Spleen (tissue), 11 donors: Measurements from ENCODE around the gene CFAP221. TPM values are rescaled to one million over a fixed set of nuclear protein-coding genes. Genes with fewer than 3 reads are reported as not detected.
A peak's percentile ranks its signal among the peaks of the same experiment; 100 is the strongest.

Source experiments
- DNase-seq: peaks from one replicate; pipeline ENCODE4 v3.0.0-alpha.2; 2020
- H3K27ac ChIP-seq, 8 donors: fragments of 200-600 bp; sonication (generic) in 7 of 8; 1 replicate in 4 of 8; 2 replicates in 4 of 8; pipeline versions ENCODE4 v1.5.0 to v1.8.0; 2016 to 2021; ENCODE audit warnings: inconsistent platforms in 4 of 8, mild to moderate bottlenecking in 4 of 8, moderate library complexity in 1 of 8
- H3K27me3 ChIP-seq, 7 donors: fragments of 200-600 bp; sonication (generic) in 6 of 7; replicated peaks in 1 of 7; 1 replicate in 4 of 7; 2 replicates in 3 of 7; pipeline versions ENCODE4 v1.5.0 to v1.8.0; 2016 to 2021; ENCODE audit warnings: inconsistent platforms in 3 of 7, mild to moderate bottlenecking in 1 of 7
- H3K36me3 ChIP-seq, 6 donors: fragments of 200-600 bp; sonication (generic) in 5 of 6; 1 replicate in 4 of 6; 2 replicates in 2 of 6; pipeline versions ENCODE4 v1.5.0 to v1.8.0; 2016 to 2021; ENCODE audit warnings: inconsistent platforms in 2 of 6
- H3K4me1 ChIP-seq, 6 donors: fragments of 200-600 bp; sonication (generic) in 5 of 6; 1 replicate in 3 of 6; 2 replicates in 3 of 6; pipeline versions ENCODE4 v1.5.0 to v1.8.0; 2016 to 2021; ENCODE audit warnings: inconsistent platforms in 3 of 6
- H3K4me3 ChIP-seq, 8 donors: fragments of 200-600 bp; sonication (generic) in 7 of 8; 1 replicate in 4 of 8; 2 replicates in 4 of 8; pipeline versions ENCODE4 v1.5.0 to v1.8.0; 2016 to 2021; ENCODE audit warnings: inconsistent platforms in 4 of 8, mild to moderate bottlenecking in 4 of 8, moderate library complexity in 2 of 8
- H3K9me3 ChIP-seq, 8 donors: fragments of 200-600 bp; sonication (generic) in 7 of 8; 1 replicate in 4 of 8; 2 replicates in 4 of 8; pipeline versions ENCODE4 v1.5.0 to v1.8.0; 2016 to 2021; ENCODE audit warnings: inconsistent platforms in 4 of 8
- CTCF ChIP-seq, 11 experiments: fragments of 200-600 bp in 7 of 11; fragments of 450-650 bp in 4 of 11; sonication (generic) in 4 of 11; IDR thresholded peaks in 8 of 11; conservative IDR thresholded peaks in 3 of 11; 1 replicate in 7 of 11; 2 replicates in 4 of 11; pipeline versions ENCODE4 v1.4.0 to v1.8.0; 2016 to 2021; ENCODE audit warnings: antibody characterized with exemption in 11 of 11, inconsistent platforms in 4 of 11, mild to moderate bottlenecking in 1 of 11
- POLR2A ChIP-seq, 3 donors: fragments of 450-650 bp; IDR thresholded peaks; one replicate each; pipeline ENCODE4 v1.5.1; 2017; ENCODE audit warnings: antibody characterized with exemption in 3 of 3, mild to moderate bottlenecking in 1 of 3
- POLR2AphosphoS5 ChIP-seq, 3 donors: sonication (generic); formaldehyde crosslinking; IDR thresholded peaks; one replicate each; pipeline ENCODE4 v1.5.1; 2017; ENCODE audit warnings: antibody characterized with exemption in 3 of 3
- WGBS, 5 donors: extraction: QIAGEN DNeasy Blood & Tissue Kit in 3 of 5; methylation state at CpG; one replicate each; pipeline versions ENCODE4 v1.1.5 to v1.1.7; 2013 to 2018; 5-methylcytosine and 5-hydroxymethylcytosine counted together
- intact Hi-C: fragments of 100-400 bp; cut with DNase I; formaldehyde crosslinking; loops from one replicate; pipeline ENCODE4 v1.15.0; 2023; ENCODE audit warnings: low total_unique reads
- polyA plus RNA-seq, 3 donors: library from polyadenylated mRNA; stranded (reverse); fragments of 200-250 nt; gene quantifications; one replicate each; pipeline ENCODE4 v1.2.1, GENCODE V29; 2013
- total RNA-seq, 7 donors: library from RNA; depleted of rRNA in 3 of 7; stranded (reverse); fragments of >200 nt in 3 of 7; fragmentation: NEBNext Ultra II Directional in 4 of 7; extraction: Animal tissue kit (Norgen Biotek cat#: 25700) in 4 of 7; gene quantifications; one replicate each; pipeline versions ENCODE4 v1.1.0 to v1.2.1, GENCODE V29; 2016 to 2021
- donor health status: healthy with polysubstance abuse.
- donor health status: DM: no; HTN: no; CAD: no; lungs with moderate emphysema.
- donor health status: DM: no; HTN: no; CAD: no.
- donor health status: Bipolar disorder and iron deficiency.
- donor health status: healthy.
- donor health status: DM: no; HTN: no; CAD: no.
- donor health status: DM: yes; HTN: yes; CAD: no.

CFAP221 gene
- total and polyA plus RNA-seq, 10 donors: 0.06 to 1.5 (median 0.55) TPM; not detected in 2

GRCh38 chr2:119679846-119680245, 135.6 kb downstream of the CFAP221 start:
- Histone ChIP-seq H3K27ac (no peak overlapping the region), H3K27me3 (no peaks in the 10 kb centered on the region), H3K4me1 (peaks cover 0 to 22% (median 15%) of the 10 kb centered on the region in 6 donors), H3K36me3 (peaks cover 0 to 19% (median 6%) of the 10 kb centered on the region in 6 donors), H3K9me3 (no peaks in the 10 kb centered on the region), H3K4me3 (peak overlapping the region; percentile 65 to 97 (median 87))
- intact Hi-C loops: no loop called here
- no peak for TF ChIP-seq CTCF (IDR thresholded peaks at IDR 0.05 in 8 of 11, conservative IDR thresholded peaks at IDR 0.05 in 3 of 11)
- TF ChIP-seq POLR2AphosphoS5 (IDR thresholded peaks at IDR 0.05): no peak
- TF ChIP-seq POLR2A (IDR thresholded peaks at IDR 0.05): no peak
- WGBS, 5 donors: 89 to 100% (median 94%) methylated on average over 2 of the region's 2 CpGs
- DNase-seq: peak; percentile 46

DNA sequence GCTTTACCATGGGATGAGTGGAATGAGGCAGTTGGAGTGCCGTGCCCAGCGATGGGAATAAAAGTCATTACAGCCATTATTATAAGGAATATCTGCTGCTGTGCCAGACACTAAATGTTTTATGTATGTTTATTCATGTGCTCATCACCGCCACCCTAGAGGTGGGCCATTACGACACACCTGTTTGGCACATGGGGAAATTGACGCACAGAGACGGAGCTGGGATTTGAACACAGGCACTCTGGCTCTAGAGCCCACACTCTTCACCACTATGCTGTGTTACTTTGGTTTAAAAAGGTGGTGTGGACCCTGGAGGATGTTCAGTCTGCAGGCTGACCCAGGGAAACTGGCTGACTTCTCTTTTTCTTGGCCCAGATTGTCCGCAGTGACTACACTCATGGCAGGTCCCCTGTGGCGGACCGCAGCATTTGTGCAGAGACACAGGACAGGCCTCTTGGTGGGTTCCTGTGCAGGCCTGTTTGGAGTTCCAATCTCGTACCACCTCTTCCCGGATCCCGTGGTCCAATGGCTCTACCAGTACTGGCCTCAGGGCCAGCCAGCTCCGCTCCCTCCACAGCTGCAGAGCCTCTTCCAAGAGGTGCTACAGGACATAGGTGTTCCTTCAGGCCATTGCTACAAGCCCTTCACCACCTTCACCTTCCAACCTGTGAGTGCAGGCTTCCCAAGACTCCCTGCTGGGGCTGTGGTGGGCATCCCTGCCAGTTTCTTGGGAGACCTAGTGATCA, 136.4 kb downstream of the CFAP221 start:
- TF ChIP-seq CTCF (IDR thresholded peaks at IDR 0.05 in 8 of 11, conservative IDR thresholded peaks at IDR 0.05 in 3 of 11) (no peak), POLR2A (IDR thresholded peaks at IDR 0.05) (no peak), POLR2AphosphoS5 (IDR thresholded peaks at IDR 0.05) (no peak)
- H3K4me3 ChIP-seq: peak overlapping the region in 2 of 8 donors; percentile 88 to 94
- peak; percentile 69 for DNase-seq
- no peaks in the 10 kb centered on the region for H3K27me3 ChIP-seq
- intact Hi-C loops: no loop called here
- peaks cover 0 to 19% (median 6%) of the 10 kb centered on the region in 6 donors for H3K36me3 ChIP-seq
- WGBS, 5 donors: 93 to 99% (median 97%) methylated on average over 7 to 13 of the region's 13 CpGs
- peaks cover 0 to 22% (median 15%) of the 10 kb centered on the region in 6 donors for H3K4me1 ChIP-seq
- no peaks in the 10 kb centered on the region for H3K9me3 ChIP-seq
- no peak overlapping the region for H3K27ac ChIP-seq

- no peak overlapping the region for H3K4me3 ChIP-seq
- peak; percentile 76 for DNase-seq
- H3K36me3 ChIP-seq: peaks cover 0 to 19% (median 6%) of the 10 kb centered on the region in 6 donors
- TF ChIP-seq POLR2A (IDR thresholded peaks at IDR 0.05) (no peak), CTCF (IDR thresholded peaks at IDR 0.05 in 8 of 11, conservative IDR thresholded peaks at IDR 0.05 in 3 of 11) (no peak), POLR2AphosphoS5 (IDR thresholded peaks at IDR 0.05) (no peak)
- H3K4me1 ChIP-seq: peaks cover 0 to 22% (median 15%) of the 10 kb centered on the region in 6 donors
- 93 to 97% (median 96%) methylated on average over 9 to 25 of the region's 25 CpGs for WGBS, 5 donors
- intact Hi-C loops: no loop called here
- H3K9me3 ChIP-seq: no peaks in the 10 kb centered on the region
- no peak overlapping the region for H3K27ac ChIP-seq
- no peaks in the 10 kb centered on the region for H3K27me3 ChIP-seq
These were observed 137.1 kb downstream of the CFAP221 start for GRCh38 chr2:119681203-119681867.

DNA sequence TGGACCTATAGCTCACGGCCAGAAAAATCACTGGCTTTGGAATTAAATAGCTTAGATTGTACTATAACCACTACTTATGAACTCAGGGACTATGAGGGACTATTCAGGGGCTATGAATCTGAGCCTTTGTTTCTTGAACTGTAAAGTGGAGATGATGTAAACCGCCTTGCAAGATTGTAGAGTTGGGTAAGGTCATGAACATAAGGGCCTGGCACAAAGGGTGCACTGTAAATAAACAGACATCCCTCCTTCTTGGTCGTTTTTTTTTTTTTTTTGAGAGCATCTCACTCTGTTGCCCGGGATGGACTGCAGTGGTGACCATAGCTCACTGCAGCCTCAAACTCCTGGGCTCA, 137.6 kb downstream of the CFAP221 start:
- Histone ChIP-seq H3K4me1 (peaks cover 0 to 22% (median 15%) of the 10 kb centered on the region in 6 donors), H3K9me3 (no peaks in the 10 kb centered on the region), H3K27ac (no peak overlapping the region), H3K4me3 (no peak overlapping the region), H3K36me3 (peaks cover 0 to 22% (median 7%) of the 10 kb centered on the region in 6 donors), H3K27me3 (no peaks in the 10 kb centered on the region)
- DNase-seq: no peak
- WGBS, 5 donors: 63 to 88% (median 68%) methylated on average over 4 of the region's 4 CpGs
- TF ChIP-seq CTCF (IDR thresholded peaks at IDR 0.05 in 8 of 11, conservative IDR thresholded peaks at IDR 0.05 in 3 of 11): no peak
- TF ChIP-seq POLR2A (IDR thresholded peaks at IDR 0.05): no peak
- no peak for TF ChIP-seq POLR2AphosphoS5 (IDR thresholded peaks at IDR 0.05)
- intact Hi-C loops: no loop called here
